Breast epithelium (tissue), 3 donors: ENCODE measurements around the gene CDC45.

Source experiments
- POLR2A ChIP-seq: fragments of 450-650 bp; IDR thresholded peaks from one replicate; pipeline ENCODE4 v1.6.1; 2016; ENCODE audit warnings: antibody characterized with exemption, mild to moderate bottlenecking, moderate library complexity
- POLR2AphosphoS5 ChIP-seq, 3 donors: sonication (generic); formaldehyde crosslinking; IDR thresholded peaks; one replicate each; pipeline ENCODE4 v1.6.1; 2017; ENCODE audit warnings: antibody characterized with exemption in 3 of 3
- TF ChIP-seq, protein P1 (sequence below), 3 donors: fragments of 450-650 bp; IDR thresholded peaks; one replicate each; pipeline ENCODE4 v1.5.1; 2016 to 2017; ENCODE audit warnings: antibody characterized with exemption in 3 of 3, mild to moderate bottlenecking in 3 of 3, moderate library complexity in 3 of 3

DNA sequence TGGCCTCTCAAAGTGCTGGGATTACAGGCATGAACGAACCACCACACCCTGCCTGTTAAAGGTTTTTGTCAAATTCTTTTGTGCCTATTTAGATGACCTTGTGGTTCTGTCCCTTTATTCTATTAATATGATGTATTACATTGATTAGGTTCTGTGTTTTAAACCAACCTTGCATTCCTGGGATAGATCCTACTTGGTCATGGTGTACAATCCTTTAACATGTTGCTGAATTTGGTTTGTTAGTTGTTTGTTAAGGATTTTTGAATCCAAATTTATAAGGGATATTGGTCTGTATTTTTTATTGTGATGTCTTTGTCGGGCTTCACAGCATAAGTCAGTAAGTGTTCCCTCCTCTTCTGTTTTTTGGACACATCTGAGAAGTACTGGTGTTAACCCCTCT lies 73.5 kb downstream of the CDC45 start:
- TF ChIP-seq, protein P1, sequence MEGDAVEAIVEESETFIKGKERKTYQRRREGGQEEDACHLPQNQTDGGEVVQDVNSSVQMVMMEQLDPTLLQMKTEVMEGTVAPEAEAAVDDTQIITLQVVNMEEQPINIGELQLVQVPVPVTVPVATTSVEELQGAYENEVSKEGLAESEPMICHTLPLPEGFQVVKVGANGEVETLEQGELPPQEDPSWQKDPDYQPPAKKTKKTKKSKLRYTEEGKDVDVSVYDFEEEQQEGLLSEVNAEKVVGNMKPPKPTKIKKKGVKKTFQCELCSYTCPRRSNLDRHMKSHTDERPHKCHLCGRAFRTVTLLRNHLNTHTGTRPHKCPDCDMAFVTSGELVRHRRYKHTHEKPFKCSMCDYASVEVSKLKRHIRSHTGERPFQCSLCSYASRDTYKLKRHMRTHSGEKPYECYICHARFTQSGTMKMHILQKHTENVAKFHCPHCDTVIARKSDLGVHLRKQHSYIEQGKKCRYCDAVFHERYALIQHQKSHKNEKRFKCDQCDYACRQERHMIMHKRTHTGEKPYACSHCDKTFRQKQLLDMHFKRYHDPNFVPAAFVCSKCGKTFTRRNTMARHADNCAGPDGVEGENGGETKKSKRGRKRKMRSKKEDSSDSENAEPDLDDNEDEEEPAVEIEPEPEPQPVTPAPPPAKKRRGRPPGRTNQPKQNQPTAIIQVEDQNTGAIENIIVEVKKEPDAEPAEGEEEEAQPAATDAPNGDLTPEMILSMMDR (IDR thresholded peaks at IDR 0.05), result no peak
- no peak for TF ChIP-seq POLR2AphosphoS5 (IDR thresholded peaks at IDR 0.05)
- TF ChIP-seq POLR2A, result no peak
